H4 (cell line): ENCODE results near the gene ATXN8OS. TPM values are rescaled to one million over a fixed set of nuclear protein-coding genes. Genes with fewer than 3 reads are reported as not detected.
"Not testable (repeated sequence)": the region's sequence is repeated elsewhere in the genome, so short reads cannot be mapped to it uniquely, and the experiment has no call there.

Source experiments
- DNase-seq: peaks from one replicate; pipeline ENCODE4 v3.0.0-alpha.2; 2015; ENCODE audit warnings: low spot score
- total RNA-seq: library from RNA; depleted of rRNA; stranded (reverse); fragments of >200 nt; shearing (Covaris generic); gene quantifications from 2 replicates; pipeline ENCODE4 v1.2.3, GENCODE V29; 2014; rRNA removed

Gene ATXN8OS
- not detected in 2 replicates for total RNA-seq

DNA sequence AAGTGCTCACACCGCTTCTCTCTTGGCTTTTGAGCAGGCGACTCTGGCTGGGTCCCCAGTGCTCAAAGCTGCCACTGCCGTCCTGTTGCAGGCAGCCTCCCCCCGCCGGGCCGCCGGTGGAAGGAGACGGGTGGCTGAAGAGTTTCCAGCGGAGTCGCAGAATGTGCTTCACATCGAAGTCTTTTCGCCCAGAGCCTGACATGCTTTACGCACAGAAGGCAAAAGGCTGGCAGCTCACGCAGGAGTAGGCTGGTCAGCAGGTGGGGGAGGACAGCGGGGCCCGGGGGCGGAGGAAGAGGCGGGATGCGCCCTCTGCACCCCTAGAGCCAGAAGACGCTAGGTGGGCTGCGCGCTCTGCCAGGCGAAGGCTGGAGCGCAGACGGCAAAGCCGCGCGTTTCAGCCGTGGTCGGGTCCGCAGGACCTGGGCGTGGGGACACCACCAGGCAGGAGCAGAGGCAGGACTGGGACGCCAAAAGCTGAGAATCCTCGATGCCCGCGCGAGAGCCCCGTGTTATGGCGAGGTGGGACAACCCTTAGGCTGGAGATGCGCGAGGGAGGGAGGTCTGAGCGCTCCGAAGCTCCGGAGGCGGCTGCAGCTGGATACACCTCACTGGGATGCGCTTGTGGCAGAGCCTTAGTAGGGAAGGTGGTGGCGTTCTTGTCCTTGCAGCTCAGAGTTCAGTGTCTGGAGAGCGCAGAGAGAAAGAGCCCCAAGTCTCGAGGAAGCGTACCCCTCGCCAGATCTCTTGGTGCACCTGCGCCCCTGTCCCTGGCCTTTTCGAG lies at the start of gene ATXN8OS:
ATXN8OS (plus strand) TSS at position 329 of the 784 bp plus-strand sequence.
- no peak for DNase-seq

DNA sequence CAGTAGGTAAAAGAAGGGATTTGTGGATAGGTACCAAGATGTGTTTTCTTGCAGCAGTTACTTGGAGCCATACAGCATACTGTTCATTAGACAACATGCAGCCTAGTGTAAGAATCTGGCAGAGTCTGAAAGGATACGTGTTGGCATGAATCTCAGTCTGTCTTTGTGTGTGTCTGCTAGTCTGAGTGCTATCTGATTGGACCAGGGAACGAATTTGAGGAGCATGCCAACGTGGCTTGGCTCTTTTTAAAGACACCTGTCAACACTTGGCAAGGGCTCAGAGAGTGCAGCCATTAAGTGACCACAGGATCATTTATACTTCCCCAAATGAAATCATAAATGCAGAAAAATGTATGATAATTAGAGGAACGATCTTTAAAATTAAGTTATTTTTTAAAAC lies 27.6 kb upstream of the ATXN8OS start:
- DNase-seq = no peak

DNA sequence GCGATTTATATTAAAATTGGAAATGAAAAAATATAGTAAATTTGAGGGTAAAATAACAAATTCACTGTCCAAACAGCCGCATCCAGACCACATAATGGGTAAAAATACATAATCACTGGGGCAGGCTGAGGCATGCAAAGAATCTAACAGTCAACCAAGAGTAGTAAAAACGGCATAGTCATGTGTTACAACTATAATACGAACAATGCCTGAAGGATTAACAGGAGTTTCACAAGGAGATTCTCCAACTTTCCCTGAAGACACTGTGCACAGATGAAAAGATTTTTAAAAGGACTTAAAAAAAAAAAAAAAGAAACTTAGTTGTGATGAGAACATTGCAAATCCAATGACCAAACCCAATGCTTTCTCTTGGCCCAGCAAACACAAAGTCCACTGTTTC lies 20.4 kb upstream of the ATXN8OS start:
- DNase-seq = no peak

DNA sequence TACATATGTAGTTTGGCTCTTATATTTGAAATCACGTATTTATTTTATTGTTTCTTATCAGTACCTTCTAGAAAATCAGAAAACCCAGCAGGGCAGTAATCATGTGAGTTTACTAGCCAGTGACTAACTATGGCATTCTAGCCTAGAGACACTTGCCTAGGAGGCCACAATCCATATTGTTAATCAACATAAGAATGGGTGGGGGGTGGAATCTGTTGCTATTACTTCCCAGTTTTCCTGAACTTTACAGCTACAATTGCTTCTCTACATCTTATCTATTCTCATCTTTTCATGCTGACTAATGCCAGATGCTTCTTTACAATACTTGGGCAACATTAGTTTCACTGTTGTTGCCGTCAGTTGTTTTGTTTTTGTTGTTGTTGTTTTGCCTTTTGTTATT lies 18.7 kb upstream of the ATXN8OS start:
- DNase-seq = no peak

DNA sequence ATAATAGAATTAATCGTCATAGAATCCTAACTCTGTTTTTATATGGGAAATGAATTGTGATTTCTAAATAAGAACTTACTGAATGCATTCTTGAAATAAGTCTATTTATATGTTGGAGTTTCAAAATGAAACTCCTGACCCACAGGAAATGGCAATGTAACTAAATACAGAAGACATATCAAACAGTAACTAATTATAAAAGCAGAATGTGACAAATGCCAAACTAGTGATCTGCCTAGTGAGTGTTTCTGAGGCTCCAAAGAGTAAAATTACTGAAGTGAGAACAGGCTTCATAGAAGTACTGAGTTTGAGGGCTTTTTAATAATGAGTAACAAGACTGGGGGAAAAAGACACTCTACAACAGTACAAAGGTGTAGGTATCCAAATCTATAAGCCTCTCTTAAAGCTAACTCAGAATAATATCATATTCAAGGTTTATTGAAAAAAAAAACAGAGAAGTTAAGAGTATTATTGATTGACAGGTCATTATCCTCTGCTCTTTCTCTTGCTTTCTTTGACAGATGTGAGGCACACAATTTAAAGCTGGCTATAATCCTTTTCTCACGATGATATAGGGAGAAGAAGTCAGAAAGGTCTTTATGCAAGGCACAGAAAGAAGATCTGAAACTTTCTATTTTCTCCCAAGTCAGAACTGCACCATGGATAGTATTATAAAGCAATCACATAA lies 17.4 kb upstream of the ATXN8OS start:
- DNase-seq = no peak

DNA sequence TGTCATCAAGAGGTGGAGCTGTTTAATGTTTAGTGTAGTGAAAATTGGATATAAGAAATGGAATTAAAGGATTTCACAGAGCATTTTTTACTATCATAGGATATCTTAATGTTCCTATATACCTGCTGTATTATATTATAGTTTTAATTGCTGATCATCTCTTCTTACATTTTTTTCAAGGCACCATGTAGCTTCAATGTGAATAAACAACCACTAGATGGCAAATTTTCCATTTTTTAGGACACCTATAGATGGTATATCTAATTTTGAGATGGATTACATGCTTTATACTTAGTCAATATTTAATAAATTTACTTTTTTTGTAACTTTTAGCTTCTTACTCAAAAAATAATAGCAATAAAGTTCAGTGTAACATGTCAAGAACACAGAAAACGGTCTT lies 9.0 kb upstream of the ATXN8OS start:
- DNase-seq = no peak

DNA sequence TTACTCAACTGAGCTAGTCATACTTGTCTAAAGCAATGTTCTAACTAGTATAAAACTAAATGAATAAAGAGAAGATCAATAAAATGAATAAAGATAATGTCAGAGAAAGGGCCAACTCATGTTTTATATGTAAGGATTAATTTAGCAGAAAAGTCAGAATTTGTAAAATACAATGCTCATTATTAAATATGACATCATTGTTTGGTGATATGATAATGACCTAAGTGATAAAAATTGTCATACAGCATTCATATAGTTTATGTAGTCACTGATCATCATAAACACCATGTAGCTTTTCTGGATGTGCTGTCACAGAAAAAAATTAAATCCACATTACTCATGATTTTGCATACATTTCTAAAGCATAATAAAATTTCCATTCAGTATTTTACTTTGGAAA lies 3.1 kb upstream of the ATXN8OS start:
- DNase-seq = no peak

DNA sequence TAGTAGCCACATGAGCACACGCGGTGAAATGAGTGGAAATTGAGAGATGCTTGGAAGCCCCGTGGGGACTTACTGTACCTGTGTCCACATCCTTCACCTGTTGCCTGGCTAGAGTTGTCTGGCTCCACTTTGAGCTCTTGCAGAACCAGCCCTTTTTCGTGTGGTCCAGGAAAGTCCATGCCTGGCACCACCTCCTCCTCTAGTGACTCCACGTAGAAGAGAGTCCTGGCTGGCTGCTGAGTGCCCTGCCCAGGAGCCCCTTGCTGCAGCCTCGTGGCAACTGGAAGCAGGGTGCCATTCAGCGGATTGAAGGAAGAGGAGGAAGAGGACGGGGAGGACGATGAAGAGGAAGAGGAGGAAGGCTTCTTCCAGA lies 515 bp upstream of the ATXN8OS start:
- DNase-seq = no peak

DNA sequence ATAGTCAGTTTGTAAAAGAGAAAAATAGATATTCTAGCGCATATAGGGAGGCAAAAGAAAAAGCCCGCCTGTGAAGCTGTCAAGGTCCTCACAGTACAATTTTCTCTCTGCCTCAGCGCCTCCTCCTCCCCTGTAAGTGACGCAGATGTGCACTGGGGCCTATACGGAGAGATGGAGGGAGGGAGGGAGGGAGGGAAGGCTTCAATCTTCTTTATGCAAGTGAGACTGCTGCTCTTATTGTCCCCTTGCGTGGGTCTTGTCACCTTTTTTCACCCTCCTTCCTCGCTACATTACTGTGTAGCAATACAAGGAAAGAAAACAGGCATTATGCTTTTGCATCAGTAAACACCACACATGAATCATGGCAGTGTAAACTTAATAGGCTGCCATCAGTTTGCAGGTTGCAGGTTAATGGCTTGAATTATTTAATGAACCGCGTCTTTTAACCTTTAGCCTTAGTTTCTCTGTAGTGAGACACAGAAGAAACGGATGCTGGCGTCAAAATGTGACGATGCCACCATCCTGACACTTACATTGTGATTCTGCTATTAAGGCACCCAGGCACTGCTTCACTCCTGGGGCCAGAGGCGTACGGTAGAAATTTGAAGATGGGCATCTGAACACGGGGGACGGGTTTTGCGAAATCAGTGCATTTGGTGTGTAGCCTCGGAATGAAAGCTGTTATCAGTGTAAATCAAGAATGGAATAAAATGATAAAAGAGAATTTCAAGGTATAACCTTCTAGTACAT lies 905 bp downstream of the ATXN8OS start, which contains the start of gene KLHL1:
KLHL1 (minus strand) TSS at position 97 of the 750 bp plus-strand sequence. CDS start 753 bp downstream, outside the sequence.
- no peak for DNase-seq

DNA sequence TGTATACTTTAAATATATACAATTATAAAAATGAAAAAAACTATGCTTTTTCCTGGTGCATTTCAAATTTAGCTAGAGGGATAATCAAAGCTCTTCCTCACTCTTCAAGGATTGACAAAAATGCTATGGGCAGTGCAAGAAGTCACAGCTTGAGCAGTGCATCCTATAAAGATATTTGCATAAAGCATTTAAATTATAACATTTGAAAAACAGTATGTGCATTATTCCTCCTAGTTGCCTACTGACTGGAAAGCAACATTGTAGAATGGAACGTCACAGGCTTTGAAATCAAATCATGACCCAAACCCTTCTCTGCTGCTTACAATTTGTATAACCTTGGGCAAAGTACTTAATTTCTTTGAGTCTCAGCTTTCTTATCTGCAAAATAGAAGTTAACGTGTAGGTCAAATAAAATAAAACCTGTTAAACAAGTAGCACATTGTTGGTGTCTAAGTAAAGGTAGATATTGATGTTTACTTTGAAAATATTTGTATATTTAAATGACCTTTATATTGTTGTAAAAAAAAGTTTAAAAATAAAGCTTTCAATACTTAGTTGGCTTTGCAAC lies 9.8 kb downstream of the ATXN8OS start:
- DNase-seq = no peak

DNA sequence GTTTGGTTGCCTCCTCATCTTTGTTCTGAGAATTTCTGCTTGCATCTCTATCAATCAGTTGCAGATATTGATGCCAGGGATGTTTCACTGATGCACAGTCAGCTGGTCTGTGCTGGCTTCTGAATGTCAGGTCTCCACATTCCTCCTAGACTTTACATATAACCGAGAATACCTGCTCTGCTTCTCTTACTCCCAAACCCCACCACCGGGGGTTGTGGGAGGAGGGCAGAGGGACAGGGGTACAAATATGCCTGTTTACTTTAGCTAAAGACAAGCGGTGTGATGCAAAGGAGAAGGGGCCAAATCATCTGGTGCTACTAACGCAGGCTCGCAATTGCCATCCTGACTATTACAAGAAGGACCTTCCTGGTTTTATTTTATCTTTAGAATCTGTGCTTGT lies 18.1 kb downstream of the ATXN8OS start:
- no peak for DNase-seq

DNA sequence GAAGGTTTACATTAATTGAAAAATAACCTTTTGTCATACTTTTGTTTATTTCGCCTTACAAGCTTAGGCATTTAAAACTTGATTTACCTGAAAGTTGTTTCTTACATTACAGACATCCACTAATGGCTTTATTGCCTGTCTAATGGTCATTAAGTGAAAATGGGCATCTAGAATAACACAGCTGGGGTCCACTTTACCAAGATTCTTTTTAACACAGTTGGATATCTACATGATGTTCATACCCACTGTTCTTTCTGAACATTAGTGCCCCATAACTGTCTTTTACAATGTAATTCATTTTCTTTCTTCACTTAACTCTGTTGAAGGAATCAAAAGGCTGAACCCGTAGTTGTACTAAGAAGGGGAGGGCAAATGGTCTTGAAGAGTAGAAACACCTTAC lies 20.5 kb downstream of the ATXN8OS start:
- no peak for DNase-seq

DNA sequence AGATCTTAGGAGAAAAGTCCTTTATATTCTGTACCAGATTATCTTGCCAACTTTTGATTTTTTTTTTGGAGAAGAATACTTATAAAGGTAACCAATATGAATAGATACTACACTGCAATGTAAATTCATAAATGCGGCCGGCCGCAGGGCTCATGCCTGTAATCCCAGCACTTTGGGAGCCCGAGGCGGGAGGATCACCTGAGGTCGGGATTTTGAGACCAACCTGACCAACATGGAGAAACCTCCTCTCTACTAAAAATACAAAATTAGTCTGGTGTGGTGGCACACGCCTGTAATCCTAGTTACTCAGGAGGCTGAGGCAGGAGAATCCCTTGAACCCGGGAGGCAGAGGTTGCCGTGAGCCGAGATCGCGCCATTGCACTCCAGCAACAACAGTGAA lies 35.0 kb downstream of the ATXN8OS start:
- DNase-seq = not testable (repeated sequence)

DNA sequence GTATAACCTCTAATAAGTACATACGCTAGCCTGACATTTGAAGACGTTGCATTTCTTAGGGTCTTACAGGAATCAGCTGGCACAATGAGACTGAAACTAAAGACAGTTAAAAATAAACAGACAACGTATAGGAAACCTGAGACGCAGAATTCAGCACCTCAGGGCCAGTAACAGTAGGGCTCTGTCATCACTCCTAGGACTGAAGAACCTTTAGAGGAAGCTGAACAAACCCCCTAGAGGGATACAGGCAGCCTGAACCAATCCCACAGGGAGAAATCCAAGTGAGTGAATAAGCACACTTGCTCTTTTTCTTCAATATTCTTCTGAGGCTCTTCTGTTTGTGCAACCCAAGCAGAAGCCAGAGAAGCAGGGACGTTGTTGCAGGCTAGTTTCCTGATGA lies 54.5 kb downstream of the ATXN8OS start:
- DNase-seq = no peak

DNA sequence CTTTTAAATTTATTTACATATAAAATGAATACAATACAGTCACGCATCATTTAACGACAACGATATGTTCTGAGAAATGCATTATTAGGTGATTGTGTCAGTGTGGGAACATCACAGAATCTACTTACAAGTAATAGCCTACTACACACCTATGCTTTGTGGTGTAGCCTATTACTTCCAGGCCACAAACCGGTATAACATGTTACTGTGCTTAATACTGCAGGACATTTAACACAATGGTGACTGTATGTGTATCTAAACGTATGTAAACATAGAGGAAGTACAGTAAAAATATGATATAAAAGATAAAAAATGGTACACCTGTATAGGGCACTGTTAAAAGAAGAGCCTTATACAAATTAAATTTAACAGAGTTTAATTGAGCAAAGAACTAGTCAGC lies 63.1 kb downstream of the ATXN8OS start:
- DNase-seq = no peak

DNA sequence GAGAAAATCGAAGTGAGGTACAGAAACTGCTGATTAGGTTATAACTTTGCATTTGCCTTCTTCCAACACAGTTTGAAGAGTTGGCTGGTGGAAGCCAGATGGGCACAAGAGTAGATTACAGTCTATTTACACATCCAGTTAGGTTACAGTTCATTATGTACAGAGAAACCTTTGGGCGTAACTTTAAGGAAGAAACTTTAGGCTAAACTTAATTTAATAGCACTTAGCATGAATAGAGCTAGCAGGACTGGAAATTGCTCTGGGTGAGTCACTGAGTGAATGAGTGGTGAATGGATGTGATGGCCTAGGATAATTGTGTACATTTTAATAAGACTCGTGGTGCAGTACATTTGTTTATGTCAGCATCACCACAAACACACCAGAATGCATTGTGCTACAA lies 63.5 kb downstream of the ATXN8OS start:
- DNase-seq = peak; percentile 16

DNA sequence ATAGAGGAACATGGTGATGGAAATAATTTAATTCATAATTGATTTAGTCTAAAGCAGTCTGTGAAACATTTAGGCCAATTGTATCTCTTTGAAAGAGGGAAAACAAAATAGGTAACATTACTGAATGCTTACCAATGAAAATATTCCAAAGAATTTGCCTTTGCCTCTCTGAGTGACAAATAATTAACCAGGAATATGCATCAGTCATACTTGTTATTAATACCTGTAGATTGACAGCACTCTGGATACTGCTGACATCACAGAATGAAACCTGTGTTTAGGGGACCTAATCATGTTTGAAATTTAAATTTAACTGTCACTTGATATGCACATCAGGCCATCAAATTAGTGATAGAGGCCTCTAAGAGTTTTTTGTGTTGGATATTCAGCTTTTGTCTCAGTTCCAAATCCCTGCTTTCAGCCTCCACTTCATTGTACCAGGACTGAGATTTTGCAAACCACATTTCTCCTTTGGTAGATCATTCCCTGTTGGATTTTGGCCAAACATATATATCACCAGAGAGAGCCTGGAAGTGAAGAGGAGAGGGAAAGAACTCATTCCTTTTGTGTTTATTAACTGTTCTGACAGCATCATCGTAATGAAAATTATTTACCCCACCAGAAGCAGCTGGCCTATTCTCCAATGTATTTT lies 65.4 kb downstream of the ATXN8OS start:
- DNase-seq = no peak

DNA sequence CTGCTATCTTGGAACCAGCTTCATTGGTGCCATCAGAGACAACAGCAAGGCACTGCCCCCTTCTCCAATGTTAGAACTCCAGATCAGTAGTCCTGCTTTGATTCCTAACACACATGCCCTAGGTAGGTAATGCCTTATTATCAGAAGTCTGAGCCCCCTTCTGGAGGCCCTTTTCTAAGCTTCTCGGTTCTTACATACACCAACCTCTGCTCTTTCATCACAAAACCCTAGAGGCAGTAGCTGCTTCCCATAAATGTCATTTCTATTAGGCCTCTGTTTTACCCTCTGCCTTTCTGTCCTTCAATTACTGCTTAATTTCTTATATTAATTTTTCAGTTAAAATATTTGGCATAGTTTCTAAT lies 66.0 kb downstream of the ATXN8OS start:
- no peak for DNase-seq

DNA sequence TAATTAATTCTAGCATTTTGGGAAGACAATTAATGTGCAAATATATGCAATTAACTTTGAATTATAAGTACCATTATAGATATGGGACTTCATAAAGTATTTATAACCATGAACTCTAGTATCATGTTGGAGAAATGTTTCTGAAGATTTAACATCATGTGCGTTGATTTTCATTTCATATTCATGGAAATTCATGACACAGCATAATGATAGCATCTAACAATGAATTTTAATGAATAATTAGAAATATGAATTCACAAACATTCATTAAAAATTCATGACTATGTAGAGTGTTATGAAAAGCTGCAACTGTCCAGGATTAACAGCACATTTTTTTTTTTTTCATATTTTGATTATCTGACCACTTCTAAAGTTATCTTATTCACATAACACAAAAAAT lies 70.7 kb downstream of the ATXN8OS start:
- DNase-seq = no peak
